HCT116 (cell line): Measurements from ENCODE around the gene THAP3.
A peak's percentile ranks its signal among the peaks of the same experiment; 100 is the strongest.

ENCODE experiments used
- EZH2phosphoT487 ChIP-seq: fragments of 200-600 bp; IDR thresholded peaks from 2 replicates; pipeline ENCODE4 v1.6.1; 2018; ENCODE audit warnings: antibody characterized with exemption, borderline replicate concordance
- FOSL1 ChIP-seq: IDR thresholded peaks from 2 replicates; pipeline ENCODE4 v1.6.1; 2012; ENCODE audit warnings: low read depth
- JUND ChIP-seq: IDR thresholded peaks from 2 replicates; pipeline ENCODE4 v1.6.1; 2012
- POLR2A ChIP-seq: IDR thresholded peaks from 2 replicates; pipeline ENCODE4 v1.7.0; 2011; ENCODE audit warnings: borderline replicate concordance; ENCODE audit not compliant: insufficient read depth, insufficient read length; ENCODE audit errors: extremely low read depth
- POLR2AphosphoS5 ChIP-seq: IDR thresholded peaks from 2 replicates; pipeline ENCODE4 v1.6.1; 2011; ENCODE audit warnings: mild to moderate bottlenecking, low read depth, low read length, moderate library complexity
- SIN3A ChIP-seq: IDR thresholded peaks from 2 replicates; pipeline ENCODE4 v1.6.1; 2012; ENCODE audit warnings: low read depth
- SRF ChIP-seq: IDR thresholded peaks from 2 replicates; pipeline ENCODE4 v1.6.1; 2012; ENCODE audit warnings: low read depth
- ZFX ChIP-seq: fragments of 450-650 bp; IDR thresholded peaks from 2 replicates; pipeline ENCODE4 v1.6.1; 2017
- ZNF274 ChIP-seq: fragments of 200-500 bp; sonication (Bioruptor generic); IDR thresholded peaks from 2 replicates; pipeline ENCODE4 v1.6.1; 2014; ENCODE audit warnings: mild to moderate bottlenecking, low read depth, low read length, inconsistent platforms
- TF ChIP-seq, protein P1 (sequence below), 3 experiments: fragments of 200-600 bp in 1 of 3; sonication (generic) in 1 of 3; IDR thresholded peaks in 2 of 3; conservative IDR thresholded peaks in 1 of 3; 2 replicates each; pipeline ENCODE4 v1.5.1; 2012 to 2017; ENCODE audit warnings: low read depth in 2 of 3, low read length in 2 of 3, antibody characterized with exemption in 1 of 3, borderline replicate concordance in 1 of 3, control low read depth in 1 of 3, mild to moderate bottlenecking in 1 of 3, mixed read lengths in 1 of 3, mixed run types in 1 of 3, moderate library complexity in 1 of 3; ENCODE audit not compliant: insufficient read depth in 1 of 3
- TF ChIP-seq, protein P2 (sequence below): IDR thresholded peaks from 2 replicates; pipeline ENCODE4 v1.6.1; 2012
- TF ChIP-seq, protein P3 (sequence below): IDR thresholded peaks from 2 replicates; pipeline ENCODE4 v1.6.1; 2011; ENCODE audit warnings: mild to moderate bottlenecking, low read length, moderate library complexity; ENCODE audit not compliant: insufficient replicate concordance; ENCODE audit errors: extremely low read depth

DNA sequence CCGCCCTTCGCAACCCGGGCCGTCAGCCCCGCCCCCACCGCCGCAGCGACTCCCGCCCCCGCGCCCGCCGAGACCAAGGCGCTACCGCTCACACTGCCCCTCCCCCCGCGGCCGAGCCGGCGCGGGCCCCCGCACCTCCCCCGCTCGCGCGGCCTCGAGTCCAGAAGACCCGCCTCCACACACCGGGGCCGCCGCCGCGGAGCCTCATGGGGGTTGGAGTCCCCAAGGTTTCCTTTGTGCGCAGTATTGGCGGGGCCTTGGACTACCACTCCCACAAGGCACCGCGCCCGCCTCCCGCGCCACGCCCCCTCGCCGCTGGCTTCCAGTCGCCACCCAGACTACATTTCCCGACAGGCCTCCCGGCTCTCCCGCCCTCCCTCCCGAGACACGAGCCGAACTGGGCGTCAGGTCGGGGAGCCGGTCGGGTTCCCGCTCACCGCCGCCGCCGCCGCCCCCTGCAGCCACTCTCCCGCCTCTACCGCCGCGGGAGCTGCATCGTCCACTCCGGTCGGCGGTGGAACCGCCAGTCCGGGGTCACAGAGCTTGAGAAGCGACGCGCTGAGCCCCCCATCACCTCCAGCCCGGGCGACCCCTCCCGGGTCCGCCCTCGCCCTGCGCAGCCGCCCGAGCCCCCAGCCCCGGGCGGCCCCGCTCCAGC lies 11.2 kb upstream of the THAP3 start, which contains the start of gene PHF13:
- TF ChIP-seq JUND = no peak
- no peak for TF ChIP-seq POLR2A
- TF ChIP-seq, protein P1, sequence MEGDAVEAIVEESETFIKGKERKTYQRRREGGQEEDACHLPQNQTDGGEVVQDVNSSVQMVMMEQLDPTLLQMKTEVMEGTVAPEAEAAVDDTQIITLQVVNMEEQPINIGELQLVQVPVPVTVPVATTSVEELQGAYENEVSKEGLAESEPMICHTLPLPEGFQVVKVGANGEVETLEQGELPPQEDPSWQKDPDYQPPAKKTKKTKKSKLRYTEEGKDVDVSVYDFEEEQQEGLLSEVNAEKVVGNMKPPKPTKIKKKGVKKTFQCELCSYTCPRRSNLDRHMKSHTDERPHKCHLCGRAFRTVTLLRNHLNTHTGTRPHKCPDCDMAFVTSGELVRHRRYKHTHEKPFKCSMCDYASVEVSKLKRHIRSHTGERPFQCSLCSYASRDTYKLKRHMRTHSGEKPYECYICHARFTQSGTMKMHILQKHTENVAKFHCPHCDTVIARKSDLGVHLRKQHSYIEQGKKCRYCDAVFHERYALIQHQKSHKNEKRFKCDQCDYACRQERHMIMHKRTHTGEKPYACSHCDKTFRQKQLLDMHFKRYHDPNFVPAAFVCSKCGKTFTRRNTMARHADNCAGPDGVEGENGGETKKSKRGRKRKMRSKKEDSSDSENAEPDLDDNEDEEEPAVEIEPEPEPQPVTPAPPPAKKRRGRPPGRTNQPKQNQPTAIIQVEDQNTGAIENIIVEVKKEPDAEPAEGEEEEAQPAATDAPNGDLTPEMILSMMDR (IDR thresholded peaks at IDR 0.05 in 2 of 3, conservative IDR thresholded peaks at IDR 0.05 in 1 of 3; ENCODE audit: borderline replicate concordance in 1 of 3, insufficient read depth in 1 of 3, low read depth in 2 of 3, low read length in 2 of 3) = no peak
- peak; percentile 66 for TF ChIP-seq POLR2AphosphoS5
- TF ChIP-seq SRF = no peak; the same call in 1 of the 2 replicates
- no peak for TF ChIP-seq ZNF274
- TF ChIP-seq, protein P2, sequence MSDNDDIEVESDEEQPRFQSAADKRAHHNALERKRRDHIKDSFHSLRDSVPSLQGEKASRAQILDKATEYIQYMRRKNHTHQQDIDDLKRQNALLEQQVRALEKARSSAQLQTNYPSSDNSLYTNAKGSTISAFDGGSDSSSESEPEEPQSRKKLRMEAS = peak; percentile 86
- TF ChIP-seq EZH2phosphoT487 = no peak
- TF ChIP-seq FOSL1 = no peak
- TF ChIP-seq, protein P3, sequence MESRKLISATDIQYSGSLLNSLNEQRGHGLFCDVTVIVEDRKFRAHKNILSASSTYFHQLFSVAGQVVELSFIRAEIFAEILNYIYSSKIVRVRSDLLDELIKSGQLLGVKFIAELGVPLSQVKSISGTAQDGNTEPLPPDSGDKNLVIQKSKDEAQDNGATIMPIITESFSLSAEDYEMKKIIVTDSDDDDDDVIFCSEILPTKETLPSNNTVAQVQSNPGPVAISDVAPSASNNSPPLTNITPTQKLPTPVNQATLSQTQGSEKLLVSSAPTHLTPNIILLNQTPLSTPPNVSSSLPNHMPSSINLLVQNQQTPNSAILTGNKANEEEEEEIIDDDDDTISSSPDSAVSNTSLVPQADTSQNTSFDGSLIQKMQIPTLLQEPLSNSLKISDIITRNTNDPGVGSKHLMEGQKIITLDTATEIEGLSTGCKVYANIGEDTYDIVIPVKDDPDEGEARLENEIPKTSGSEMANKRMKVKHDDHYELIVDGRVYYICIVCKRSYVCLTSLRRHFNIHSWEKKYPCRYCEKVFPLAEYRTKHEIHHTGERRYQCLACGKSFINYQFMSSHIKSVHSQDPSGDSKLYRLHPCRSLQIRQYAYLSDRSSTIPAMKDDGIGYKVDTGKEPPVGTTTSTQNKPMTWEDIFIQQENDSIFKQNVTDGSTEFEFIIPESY = no peak
- TF ChIP-seq SIN3A = peak; percentile 80
- no peak for TF ChIP-seq ZFX
